HG03469 (cell line): Measurements from ENCODE around the gene BUD13.

ENCODE experiments used
- ATAC-seq: cut with Tn5 transposase; IDR thresholded peaks from one replicate; pipeline ENCODE4 v1.9.1; 2021; ENCODE audit warnings: mild to moderate bottlenecking, moderate library complexity, moderate number of reproducible peaks; ENCODE audit not compliant: unreplicated experiment

The BUD13 gene

GRCh38 chr11:116720895-116721294 is 51.9 kb downstream of the BUD13 start:
- no peak for ATAC-seq

- ATAC-seq = no peak
Observed at GRCh38 chr11:116718955-116719501, 53.8 kb downstream of the BUD13 start.

- ATAC-seq = no peak
Observed at GRCh38 chr11:116716621-116717020, 56.2 kb downstream of the BUD13 start.

DNA sequence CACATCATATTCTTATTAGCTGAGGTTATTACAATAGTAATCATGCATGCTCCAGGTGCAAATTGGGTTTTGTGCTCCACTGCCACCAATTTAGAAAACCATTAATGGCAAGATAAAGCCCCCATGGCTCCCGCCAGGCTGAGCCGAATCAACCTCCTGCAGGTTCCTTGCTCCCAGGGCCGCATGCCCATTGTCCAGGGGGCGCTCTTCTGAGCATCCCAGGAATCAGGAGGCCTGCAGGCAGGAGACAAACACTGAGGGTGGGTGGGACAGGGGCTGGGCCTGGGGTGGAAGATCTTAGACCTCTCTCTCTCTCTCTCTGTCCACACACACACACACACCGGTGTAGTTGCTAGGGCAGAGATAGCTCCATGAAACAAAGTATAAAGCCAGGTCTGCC is 57.4 kb downstream of the BUD13 start:
- ATAC-seq = no peak

DNA sequence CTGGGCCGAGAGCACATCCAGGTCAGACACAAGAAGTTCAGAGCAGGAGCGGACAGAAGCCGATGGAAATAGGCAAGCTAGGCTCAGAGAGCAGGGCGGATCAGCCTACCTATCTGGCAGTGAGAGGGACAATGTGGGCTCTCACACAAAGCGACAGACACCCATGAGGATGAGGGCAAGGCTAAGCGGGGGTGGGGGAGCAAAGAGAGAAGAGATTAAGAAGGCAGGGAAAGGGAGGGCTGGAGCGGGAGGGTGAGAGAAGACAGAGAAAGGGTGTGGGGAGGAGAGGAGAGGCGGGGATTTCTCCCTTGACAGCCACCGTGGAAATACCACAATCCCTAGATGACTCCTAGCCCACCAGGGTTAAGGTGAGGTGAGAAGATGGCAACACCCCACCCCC is 57.9 kb downstream of the BUD13 start:
- ATAC-seq = no peak

- ATAC-seq = no peak
Observed at GRCh38 chr11:116712428-116712827, 60.4 kb downstream of the BUD13 start.

- ATAC-seq = no peak
Observed at GRCh38 chr11:116710762-116711161, 62.0 kb downstream of the BUD13 start.

GRCh38 chr11:116710001-116710674 is 62.6 kb downstream of the BUD13 start:
- no peak for ATAC-seq

- no peak for ATAC-seq
Observed at GRCh38 chr11:116707746-116708145, 65.0 kb downstream of the BUD13 start.

- no peak for ATAC-seq
Observed at GRCh38 chr11:116707161-116707629, 65.6 kb downstream of the BUD13 start.

DNA sequence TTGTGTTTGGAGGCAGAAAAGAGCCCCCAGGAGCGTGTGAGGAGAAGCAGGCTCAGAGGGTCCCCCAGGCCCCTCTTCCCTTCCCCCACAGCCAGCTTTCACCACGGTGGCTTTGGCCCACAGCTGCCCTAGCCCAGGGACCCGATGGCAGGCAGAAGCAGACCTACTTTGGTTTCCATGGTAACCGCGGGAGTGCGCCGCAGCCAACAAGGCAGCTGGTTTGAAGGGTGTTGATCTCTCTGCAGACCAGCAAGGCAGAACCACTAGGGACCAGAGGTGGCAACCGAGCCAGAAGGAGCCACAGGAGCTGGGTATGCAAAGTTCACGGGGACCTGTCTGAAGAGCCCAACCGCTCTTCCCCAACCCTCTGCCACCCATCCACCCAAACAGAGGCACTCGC is 69.4 kb downstream of the BUD13 start:
- no peak for ATAC-seq

DNA sequence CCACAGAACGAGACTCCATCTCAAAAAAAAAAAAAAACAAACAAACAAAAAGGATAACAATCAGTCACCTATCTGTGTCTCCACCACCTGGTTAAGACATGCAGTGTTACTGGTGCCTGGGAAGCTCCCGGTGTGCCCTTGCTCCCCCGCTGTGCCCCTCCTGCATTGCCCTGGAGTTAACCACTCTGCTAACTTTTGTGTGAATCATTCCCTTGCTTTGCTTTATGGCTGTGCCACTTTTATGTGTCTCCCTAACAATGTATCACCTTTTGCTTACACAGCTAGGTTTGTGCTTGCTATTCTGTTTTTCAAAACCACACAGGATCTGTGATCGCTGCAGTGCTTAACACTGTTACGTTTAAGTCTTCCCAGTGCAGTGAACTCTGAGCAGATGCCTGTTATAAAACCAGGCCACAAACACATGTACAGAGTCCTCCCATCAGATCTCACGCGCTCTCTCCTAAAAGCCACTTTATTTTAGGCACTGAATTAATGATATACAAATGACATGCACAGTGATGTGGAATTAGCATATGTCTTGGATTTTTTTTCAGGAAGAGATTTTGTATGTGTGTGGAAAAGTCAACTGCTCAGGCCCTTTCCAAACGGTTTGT is 69.9 kb downstream of the BUD13 start:
- ATAC-seq = no peak

GRCh38 chr11:116701876-116702275 is 70.9 kb downstream of the BUD13 start:
- no peak for ATAC-seq

GRCh38 chr11:116701297-116701801 is 71.4 kb downstream of the BUD13 start:
- no peak for ATAC-seq

DNA sequence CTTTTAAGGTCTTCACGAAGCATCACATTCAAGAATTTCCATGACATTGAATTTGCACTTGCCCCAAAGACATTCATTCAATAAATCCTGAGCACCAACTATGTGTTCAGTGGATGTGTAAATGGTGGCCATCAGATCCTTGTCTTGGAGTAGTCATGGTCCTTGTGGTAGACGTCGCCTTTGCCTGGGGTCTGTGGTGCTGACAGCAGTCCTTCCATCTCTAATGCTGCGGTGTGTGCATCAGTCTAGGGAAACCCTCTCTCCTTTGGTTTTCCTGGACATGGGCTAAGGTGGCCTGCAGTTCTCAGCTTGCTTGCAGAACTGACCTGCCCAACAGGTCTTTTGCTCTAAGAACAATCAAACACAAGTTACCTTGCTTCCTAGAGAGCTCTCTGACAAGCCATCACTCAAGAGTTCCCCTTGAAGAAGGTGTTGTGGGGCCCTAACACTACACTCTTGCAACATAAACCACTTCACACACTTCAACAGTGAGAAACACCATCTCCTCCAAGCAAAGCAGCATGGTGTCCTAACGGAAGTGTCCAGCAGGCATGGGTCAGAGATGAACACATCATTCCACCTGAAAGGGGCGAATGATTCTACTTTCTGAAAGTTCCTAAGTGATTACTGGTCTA is 72.1 kb downstream of the BUD13 start:
- no peak for ATAC-seq
